HEK293T (cell line): ENCODE measurements around the gene SLC36A2.

Experiments used
- CTCF ChIA-PET: fragments of 350-600 bp; formaldehyde crosslinking; extraction: SDS; loops from one replicate; lab custom pipeline; 2021; ENCODE audit warnings: antibody characterized with exemption, inconsistent platforms; lab: Yijun Ruan, JAX
- POLR2A ChIA-PET: fragments of 350-600 bp; formaldehyde crosslinking; extraction: SDS; loops from one replicate; lab custom pipeline; 2020; ENCODE audit warnings: antibody characterized with exemption, inconsistent platforms; lab: Yijun Ruan, JAX
- DNase-seq: peaks from one replicate; pipeline ENCODE4 v3.0.0; 2012; ENCODE audit warnings: mixed read lengths; ENCODE audit errors: extremely low spot score
- ARNT ChIP-seq: fragments of 450-650 bp; IDR thresholded peaks from 2 replicates; pipeline ENCODE4 v1.6.1; 2017; ENCODE audit warnings: mild to moderate bottlenecking
- BHLHE40 ChIP-seq: fragments of 450-650 bp; IDR thresholded peaks from 2 replicates; pipeline ENCODE4 v1.6.1; 2016; ENCODE audit warnings: mild to moderate bottlenecking, moderate library complexity, borderline replicate concordance
- CTBP1 ChIP-seq: fragments of 450-650 bp; IDR thresholded peaks from 2 replicates; pipeline ENCODE4 v1.6.1; 2016; ENCODE audit warnings: borderline replicate concordance
- ELF4 ChIP-seq: fragments of 450-650 bp; IDR thresholded peaks from 2 replicates; pipeline ENCODE4 v1.6.1; 2017; ENCODE audit warnings: antibody characterized with exemption
- FOXA1 ChIP-seq: fragments of 450-650 bp; IDR thresholded peaks from 2 replicates; pipeline ENCODE4 v1.6.1; 2016; ENCODE audit warnings: mild to moderate bottlenecking
- FOXK2 ChIP-seq: fragments of 450-650 bp; IDR thresholded peaks from 2 replicates; pipeline ENCODE4 v1.6.1; 2016; ENCODE audit warnings: mild to moderate bottlenecking
- FOXM1 ChIP-seq: fragments of 450-650 bp; IDR thresholded peaks from 2 replicates; pipeline ENCODE4 v1.6.1; 2017; ENCODE audit warnings: mild to moderate bottlenecking, borderline replicate concordance
- HDGF ChIP-seq: fragments of 450-650 bp; IDR thresholded peaks from 2 replicates; pipeline ENCODE4 v1.6.1; 2017; ENCODE audit warnings: antibody characterized with exemption, borderline replicate concordance
- L3MBTL2 ChIP-seq: fragments of 450-650 bp; conservative IDR thresholded peaks from 2 replicates; pipeline ENCODE4 v1.6.1; 2016; ENCODE audit warnings: mild to moderate bottlenecking
- LEF1 ChIP-seq: fragments of 450-650 bp; IDR thresholded peaks from 2 replicates; pipeline ENCODE4 v1.6.1; 2017; ENCODE audit warnings: mild to moderate bottlenecking, borderline replicate concordance
- NFRKB ChIP-seq: fragments of 450-650 bp; IDR thresholded peaks from 2 replicates; pipeline ENCODE4 v1.6.1; 2016; ENCODE audit warnings: mild to moderate bottlenecking, moderate library complexity
- PKNOX1 ChIP-seq: fragments of 450-650 bp; IDR thresholded peaks from 2 replicates; pipeline ENCODE4 v1.6.1; 2016
- SP1 ChIP-seq: fragments of 450-650 bp; IDR thresholded peaks from 2 replicates; pipeline ENCODE4 v1.6.1; 2017
- SUZ12 ChIP-seq: fragments of 450-650 bp; IDR thresholded peaks from 2 replicates; pipeline ENCODE4 v1.6.1; 2016; ENCODE audit warnings: mild to moderate bottlenecking
- TARDBP ChIP-seq: fragments of 450-650 bp; IDR thresholded peaks from 2 replicates; pipeline ENCODE4 v1.6.1; 2016
- ZNF384 ChIP-seq: fragments of 450-650 bp; IDR thresholded peaks from 2 replicates; pipeline ENCODE4 v1.6.1; 2016

SLC36A2 gene

GRCh38 chr5:151320481-151320880 is 26.9 kb downstream of the SLC36A2 start:
- ChIA-PET CTCF (interaction anchor here (0.7 kb wide), 1 partner anchor 231 kb away, joined by 5 read pairs; no protein-coding TSS in a partner anchor), POLR2A (no interaction called here)
- TF ChIP-seq TARDBP (no peak), SP1 (no peak), BHLHE40 (no peak), CTBP1 (no peak), HDGF (no peak), PKNOX1 (no peak), L3MBTL2 (no peak), SUZ12 (no peak), ELF4 (no peak), FOXK2 (no peak), ZNF384 (no peak)
- DNase-seq, result no peak

GRCh38 chr5:151318850-151319732 is 28.3 kb downstream of the SLC36A2 start:
- TF ChIP-seq L3MBTL2, result no peak
- POLR2A ChIA-PET, result no interaction called here
- CTCF ChIA-PET, result interaction anchor here (0.7 to 1.2 kb wide), 3 partner anchors 204 to 425 kb away, joined by 3 to 6 read pairs (median 3); no protein-coding TSS in a partner anchor
- DNase-seq, result peak; percentile 15

GRCh38 chr5:151317871-151318270 is 29.5 kb downstream of the SLC36A2 start:
- DNase-seq, result no peak
- TF ChIP-seq SP1 (no peak), TARDBP (no peak), PKNOX1 (no peak), HDGF (no peak), L3MBTL2 (no peak), ZNF384 (no peak), ELF4 (no peak), ARNT (no peak), BHLHE40 (no peak), FOXA1 (no peak), SUZ12 (no peak), NFRKB (no peak), CTBP1 (no peak), FOXM1 (no peak), LEF1 (no peak), FOXK2 (no peak)
- CTCF ChIA-PET, result interaction anchor here (0.6 to 1.2 kb wide), 2 partner anchors 20 to 206 kb away, joined by 4 to 6 read pairs; no protein-coding TSS in a partner anchor
- POLR2A ChIA-PET, result no interaction called here

- POLR2A ChIA-PET, result no interaction called here
- TF ChIP-seq FOXM1 (no peak), FOXA1 (no peak), TARDBP (no peak), FOXK2 (no peak), SUZ12 (no peak), HDGF (no peak), ELF4 (no peak), ZNF384 (no peak), NFRKB (no peak), CTBP1 (no peak), L3MBTL2 (no peak), LEF1 (no peak), PKNOX1 (no peak), SP1 (no peak), BHLHE40 (no peak), ARNT (no peak)
- CTCF ChIA-PET, result interaction anchor here (0.6 to 1.5 kb wide), 24 partner anchors 8 to 448 kb away, joined by 3 to 7 read pairs (median 4); partner anchors contain the start of genes GM2A, SLC36A2 and SLC36A3
- peak; percentile 77 for DNase-seq
These were observed 31.3 kb downstream of the SLC36A2 start for GRCh38 chr5:151315998-151316597.

- DNase-seq, result no peak
- ChIA-PET CTCF (interaction anchor here (1.0 to 1.2 kb wide), 3 partner anchors 15 to 210 kb away, joined by 3 to 4 read pairs (median 3); no protein-coding TSS in a partner anchor), POLR2A (interaction anchor here (1.5 kb wide), 1 partner anchor 8 kb away, joined by 3 read pairs; no protein-coding TSS in a partner anchor)
- TF ChIP-seq SUZ12, result no peak
- no peak for TF ChIP-seq ELF4
These were observed 34.0 kb downstream of the SLC36A2 start for GRCh38 chr5:151313357-151313756.
